Epidermal melanocyte (primary cell): ENCODE results near the gene IL12B.
"Not testable (repeated sequence)": the region's sequence is repeated elsewhere in the genome, so short reads cannot be mapped to it uniquely, and the experiment has no call there.

Source experiments
- DNase-seq: peaks from one replicate; pipeline ENCODE4 v3.0.0; 2011; ENCODE audit warnings: low spot score; ENCODE audit not compliant: insufficient read length

The IL12B gene

GRCh38 chr5:159332800-159333544 lies 2.7 kb upstream of the IL12B start:
- DNase-seq = no peak

GRCh38 chr5:159331093-159331973 lies 1.0 kb upstream of the IL12B start:
- DNase-seq = no peak

- no peak for DNase-seq
Observed at GRCh38 chr5:159324986-159325385, 5.3 kb downstream of the IL12B start.

GRCh38 chr5:159324102-159324755 lies 6.1 kb downstream of the IL12B start:
- no peak for DNase-seq

- DNase-seq = no peak
Observed at GRCh38 chr5:159322180-159322579, 8.1 kb downstream of the IL12B start.

GRCh38 chr5:159319832-159320231 lies 10.5 kb downstream of the IL12B start:
- no peak for DNase-seq

- DNase-seq = no peak
Observed at GRCh38 chr5:159319363-159319762, 10.9 kb downstream of the IL12B start.

GRCh38 chr5:159318448-159318847 lies 11.8 kb downstream of the IL12B start:
- DNase-seq = no peak

- no peak for DNase-seq
Observed at GRCh38 chr5:159317849-159318248, 12.4 kb downstream of the IL12B start.

- DNase-seq = no peak
Observed at GRCh38 chr5:159316519-159317383, 13.5 kb downstream of the IL12B start.

GRCh38 chr5:159313197-159313596 lies 17.1 kb downstream of the IL12B start:
- DNase-seq = no peak

GRCh38 chr5:159311063-159311462 lies 19.2 kb downstream of the IL12B start:
- DNase-seq = no peak

GRCh38 chr5:159310511-159310910 lies 19.8 kb downstream of the IL12B start:
- DNase-seq = no peak

GRCh38 chr5:159309689-159310433 lies 20.4 kb downstream of the IL12B start:
- no peak for DNase-seq

- no peak for DNase-seq
Observed at GRCh38 chr5:159304961-159305595, 25.2 kb downstream of the IL12B start.

- no peak for DNase-seq
Observed at GRCh38 chr5:159303286-159303685, 27.0 kb downstream of the IL12B start.

GRCh38 chr5:159301929-159302860 lies 28.1 kb downstream of the IL12B start:
- not testable (repeated sequence) for DNase-seq

GRCh38 chr5:159301466-159301865 lies 28.8 kb downstream of the IL12B start:
- no peak for DNase-seq

- DNase-seq = not testable (repeated sequence)
Observed at GRCh38 chr5:159297300-159297699, 33.0 kb downstream of the IL12B start.
